Measurements from ENCODE around the gene CYYR1.

CYYR1 gene

GRCh38 chr21:26572702-26573381 lies at the start of gene CYYR1:
TSS of gene CYYR1 (minus strand) at chr21:26573286. CDS start at chr21:26572940, 346 bp downstream.
- DNase-seq (ENCODE audit: low read depth in 1 of 2, low spot score in 1 of 2): no peak

- no peak for DNase-seq (ENCODE audit: low read depth in 1 of 2, low spot score in 1 of 2)
These were observed 44.1 kb upstream of the CYYR1 start for GRCh38 chr21:26617176-26617575.

- DNase-seq (ENCODE audit: low read depth in 1 of 2, low spot score in 1 of 2): no peak
These were observed 41.2 kb upstream of the CYYR1 start for GRCh38 chr21:26614251-26614650.

GRCh38 chr21:26599261-26599660 lies 26.2 kb upstream of the CYYR1 start:
- no peak for DNase-seq (ENCODE audit: low read depth in 1 of 2, low spot score in 1 of 2)

- no peak for DNase-seq (ENCODE audit: low read depth in 1 of 2, low spot score in 1 of 2)
These were observed 24.9 kb upstream of the CYYR1 start for GRCh38 chr21:26597981-26598380.

GRCh38 chr21:26597031-26597430 lies 23.9 kb upstream of the CYYR1 start:
- no peak for DNase-seq (ENCODE audit: low read depth in 1 of 2, low spot score in 1 of 2)

- no peak for DNase-seq (ENCODE audit: low read depth in 1 of 2, low spot score in 1 of 2)
These were observed 22.9 kb upstream of the CYYR1 start for GRCh38 chr21:26595971-26596370.

- DNase-seq (ENCODE audit: low read depth in 1 of 2, low spot score in 1 of 2): no peak
These were observed 20.7 kb upstream of the CYYR1 start for GRCh38 chr21:26593800-26594199.

GRCh38 chr21:26591543-26591942 lies 18.5 kb upstream of the CYYR1 start:
- DNase-seq (ENCODE audit: low read depth in 1 of 2, low spot score in 1 of 2): no peak

- no peak for DNase-seq (ENCODE audit: low read depth in 1 of 2, low spot score in 1 of 2)
These were observed 15.4 kb upstream of the CYYR1 start for GRCh38 chr21:26588446-26588845.

- no peak for DNase-seq (ENCODE audit: low read depth in 1 of 2, low spot score in 1 of 2)
These were observed 14.7 kb upstream of the CYYR1 start for GRCh38 chr21:26587736-26588201.

GRCh38 chr21:26583769-26584168 lies 10.7 kb upstream of the CYYR1 start:
- no peak for DNase-seq (ENCODE audit: low read depth in 1 of 2, low spot score in 1 of 2)

GRCh38 chr21:26581818-26582217 lies 8.7 kb upstream of the CYYR1 start:
- no peak for DNase-seq (ENCODE audit: low read depth in 1 of 2, low spot score in 1 of 2)

GRCh38 chr21:26572076-26572701 lies 897 bp downstream of the CYYR1 start:
- no peak for DNase-seq (ENCODE audit: low read depth in 1 of 2, low spot score in 1 of 2)

- DNase-seq (ENCODE audit: low read depth in 1 of 2, low spot score in 1 of 2): no peak
These were observed 2.9 kb downstream of the CYYR1 start for GRCh38 chr21:26570203-26570602.

- no peak for DNase-seq (ENCODE audit: low read depth in 1 of 2, low spot score in 1 of 2)
These were observed 7.5 kb downstream of the CYYR1 start for GRCh38 chr21:26565546-26565945.

GRCh38 chr21:26565111-26565510 lies 8.0 kb downstream of the CYYR1 start:
- DNase-seq (ENCODE audit: low read depth in 1 of 2, low spot score in 1 of 2): no peak

GRCh38 chr21:26563856-26564503 lies 9.1 kb downstream of the CYYR1 start:
- no peak for DNase-seq (ENCODE audit: low read depth in 1 of 2, low spot score in 1 of 2)

GRCh38 chr21:26560612-26561011 lies 12.5 kb downstream of the CYYR1 start:
- no peak for DNase-seq (ENCODE audit: low read depth in 1 of 2, low spot score in 1 of 2)

- no peak for DNase-seq (ENCODE audit: low read depth in 1 of 2, low spot score in 1 of 2)
These were observed 14.0 kb downstream of the CYYR1 start for GRCh38 chr21:26559099-26559498.

- no peak for DNase-seq (ENCODE audit: low read depth in 1 of 2, low spot score in 1 of 2)
These were observed 16.0 kb downstream of the CYYR1 start for GRCh38 chr21:26557106-26557505.

- DNase-seq (ENCODE audit: low read depth in 1 of 2, low spot score in 1 of 2): no peak
These were observed 17.4 kb downstream of the CYYR1 start for GRCh38 chr21:26555540-26556146.

Data from activated T-helper 1 cell treated with anti-CD3 and anti-CD28 coated beads, Interleukin-2, amount 50 U/mL, for 16 hours (primary cell).